HCT116 (cell line): ENCODE measurements around the gene SUDS3. TPM values are rescaled to one million over a fixed set of nuclear protein-coding genes. Genes with fewer than 3 reads are reported as not detected.

Source experiments
- ATAC-seq: fragments of 200-7000 bp; cut with Tn5 transposase; 2 replicates; pipeline ENCODE4 v1.9.1; 2020; ENCODE audit warnings: mild to moderate bottlenecking, moderate library complexity
- BruUV-seq: library from RNA; stranded (reverse); fragments of 400-500 nt; replicated peaks from 2 replicates; lab custom pipeline; 2021; lab: Mats Ljungman, UMichigan
- CTCF ChIA-PET: fragments of 300-600 bp; sonication (Branson Sonifier 250); formaldehyde crosslinking; loops from one replicate; lab custom pipeline; 2021; ENCODE audit warnings: antibody characterized with exemption; lab: Charles Lee
- POLR2A ChIA-PET: fragments of 300-600, 350-600 bp; sonication (Branson Sonifier 250); formaldehyde crosslinking; loops from one replicate; lab custom pipeline; 2021; ENCODE audit warnings: antibody characterized with exemption; lab: Charles Lee
- RAD21 ChIA-PET, 2 experiments: fragments of 300-600 bp; sonication (Branson Sonifier 250); formaldehyde crosslinking; loops; one replicate each; lab custom pipeline; 2023; ENCODE audit warnings: low total read pairs in 2 of 2; ENCODE audit not compliant: uncharacterized antibody in 2 of 2, unreplicated experiment in 2 of 2, low non-redundant PET in 1 of 2; lab: Charles Lee
- DNase-seq: peaks from one replicate; pipeline ENCODE4 v3.0.0-alpha.2; 2010; ENCODE audit warnings: low read depth, low spot score
- H2AFZ ChIP-seq: fragments of 200-600 bp; shearing (Covaris generic), sonication (generic); 2 replicates; pipeline ENCODE4 v1.6.1; 2017; ENCODE audit warnings: low read depth, mixed run types, mixed read lengths, antibody characterized with exemption, low read length; ENCODE audit not compliant: poor library complexity, severe bottlenecking
- H3K27ac ChIP-seq: 2 replicates; pipeline ENCODE4 v1.5.1; 2012; ENCODE audit warnings: low read depth, low read length
- H3K27me3 ChIP-seq: fragments of 200-600 bp; sonication (generic); 2 replicates; pipeline ENCODE4 v1.6.1; 2016; ENCODE audit warnings: mixed run types, low read length, mixed read lengths; ENCODE audit not compliant: insufficient read depth
- H3K36me3 ChIP-seq, 2 experiments: fragments of 200-500 bp in 1 of 2; fragments of 200-600 bp in 1 of 2; sonication (Bioruptor generic) in 1 of 2; sonication (generic) in 1 of 2; 2 replicates each; pipeline versions ENCODE4 v1.5.1 to v1.6.1; 2014 to 2016; ENCODE audit warnings: low read length in 2 of 2, inconsistent platforms in 1 of 2, mixed read lengths in 1 of 2, mixed run types in 1 of 2; ENCODE audit not compliant: insufficient read depth in 2 of 2, control insufficient read depth in 1 of 2
- H3K4me1 ChIP-seq, 2 experiments: fragments of 200-600 bp in 1 of 2; sonication (generic) in 1 of 2; 2 replicates each; pipeline versions ENCODE4 v1.5.1 to v1.6.1; 2012 to 2017; ENCODE audit warnings: low read length in 2 of 2, inconsistent platforms in 1 of 2, mild to moderate bottlenecking in 1 of 2, mixed read lengths in 1 of 2, mixed run types in 1 of 2, moderate library complexity in 1 of 2; ENCODE audit not compliant: insufficient read depth in 2 of 2, control insufficient read depth in 1 of 2
- H3K4me2 ChIP-seq: fragments of 200-600 bp; sonication (generic); 2 replicates; pipeline ENCODE4 v1.6.1; 2017; ENCODE audit warnings: mixed run types, low read length, mixed read lengths
- H3K4me3 ChIP-seq, 2 experiments: fragments of 200-600 bp in 1 of 2; sonication (generic) in 1 of 2; replicated peaks in 1 of 2; 2 replicates each; pipeline ENCODE4 v1.5.1; 2011 to 2016; ENCODE audit warnings: low read length in 2 of 2, control low read depth in 1 of 2, low read depth in 1 of 2, mild to moderate bottlenecking in 1 of 2, mixed read lengths in 1 of 2, mixed run types in 1 of 2
- H3K79me2 ChIP-seq: fragments of 200-600 bp; sonication (generic); 2 replicates; pipeline ENCODE4 v1.6.1; 2017; ENCODE audit warnings: mild to moderate bottlenecking, mixed run types, low read length, moderate library complexity, mixed read lengths; ENCODE audit not compliant: insufficient read depth
- H3K9ac ChIP-seq: fragments of 200-600 bp; sonication (generic); 2 replicates; pipeline ENCODE4 v1.6.1; 2016; ENCODE audit warnings: low read length, mixed read lengths
- H3K9me2 ChIP-seq: fragments of 200-600 bp; sonication (generic), shearing (Covaris generic); 2 replicates; pipeline ENCODE4 v1.6.1; 2017; ENCODE audit warnings: mixed run types, mild to moderate bottlenecking, moderate library complexity; ENCODE audit not compliant: insufficient read depth
- H3K9me3 ChIP-seq, 2 experiments: fragments of 200-500 bp in 1 of 2; fragments of 200-600 bp in 1 of 2; sonication (Bioruptor generic) in 1 of 2; sonication (generic) in 1 of 2; 2 replicates each; pipeline ENCODE4 v1.6.1; 2014 to 2017; ENCODE audit warnings: low read length in 2 of 2, mixed read lengths in 2 of 2, inconsistent platforms in 1 of 2, low read depth in 1 of 2, mild to moderate bottlenecking in 1 of 2, mixed run types in 1 of 2, moderate library complexity in 1 of 2; ENCODE audit not compliant: control insufficient read depth in 1 of 2, insufficient read depth in 1 of 2
- H4K20me1 ChIP-seq: fragments of 200-600 bp; sonication (generic), shearing (Covaris generic); 2 replicates; pipeline ENCODE4 v1.6.1; 2017; ENCODE audit warnings: mixed run types, mild to moderate bottlenecking, moderate library complexity; ENCODE audit not compliant: insufficient read depth
- CBX3 ChIP-seq: IDR thresholded peaks from 2 replicates; pipeline ENCODE4 v1.6.1; 2012; ENCODE audit warnings: low read depth
- CTCF ChIP-seq, 3 experiments: fragments of 200-600 bp in 1 of 3; sonication (generic) in 1 of 3; IDR thresholded peaks in 2 of 3; conservative IDR thresholded peaks in 1 of 3; 2 replicates each; pipeline ENCODE4 v1.5.1; 2012 to 2017; ENCODE audit warnings: low read depth in 2 of 3, low read length in 2 of 3, antibody characterized with exemption in 1 of 3, borderline replicate concordance in 1 of 3, control low read depth in 1 of 3, mild to moderate bottlenecking in 1 of 3, mixed read lengths in 1 of 3, mixed run types in 1 of 3, moderate library complexity in 1 of 3; ENCODE audit not compliant: insufficient read depth in 1 of 3
- FOSL1 ChIP-seq: IDR thresholded peaks from 2 replicates; pipeline ENCODE4 v1.6.1; 2012; ENCODE audit warnings: low read depth
- JUND ChIP-seq: IDR thresholded peaks from 2 replicates; pipeline ENCODE4 v1.6.1; 2012
- SP1 ChIP-seq: IDR thresholded peaks from 2 replicates; pipeline ENCODE4 v1.6.1; 2012; ENCODE audit warnings: low read depth
- SRF ChIP-seq: IDR thresholded peaks from 2 replicates; pipeline ENCODE4 v1.6.1; 2012; ENCODE audit warnings: low read depth
- TCF7L2 ChIP-seq: IDR thresholded peaks from 2 replicates; pipeline ENCODE4 v1.7.0; 2011; ENCODE audit warnings: borderline replicate concordance, inconsistent platforms; ENCODE audit not compliant: insufficient read depth, insufficient read length; ENCODE audit errors: extremely low read depth
- YY1 ChIP-seq: IDR thresholded peaks from 2 replicates; pipeline ENCODE4 v1.6.1; 2011; ENCODE audit warnings: low read length, low read depth, moderate library complexity, mild to moderate bottlenecking; ENCODE audit not compliant: insufficient replicate concordance; ENCODE audit errors: extremely low read depth
- ZNF274 ChIP-seq: fragments of 200-500 bp; sonication (Bioruptor generic); IDR thresholded peaks from 2 replicates; pipeline ENCODE4 v1.6.1; 2014; ENCODE audit warnings: mild to moderate bottlenecking, low read depth, low read length, inconsistent platforms
- intact Hi-C: fragments of 100-400 bp; cut with micrococcal nuclease; formaldehyde crosslinking; loops from 2 replicates; pipeline ENCODE4 v1.10.0; 2022
- total RNA-seq: library from RNA; stranded (reverse); gene quantifications from one replicate; pipeline ENCODE4 v1.2.1, GENCODE V29; 2021; ENCODE audit not compliant: unreplicated experiment
- TF ChIP-seq, protein P1 (sequence below): IDR thresholded peaks from 2 replicates; pipeline ENCODE4 v1.6.1; 2012
- TF ChIP-seq, protein P2 (sequence below): IDR thresholded peaks from 2 replicates; pipeline ENCODE4 v1.6.1; 2012; ENCODE audit warnings: low read depth

SUDS3 gene
- total RNA-seq, 1 experiment from 2014 or later: 32.3 TPM

DNA sequence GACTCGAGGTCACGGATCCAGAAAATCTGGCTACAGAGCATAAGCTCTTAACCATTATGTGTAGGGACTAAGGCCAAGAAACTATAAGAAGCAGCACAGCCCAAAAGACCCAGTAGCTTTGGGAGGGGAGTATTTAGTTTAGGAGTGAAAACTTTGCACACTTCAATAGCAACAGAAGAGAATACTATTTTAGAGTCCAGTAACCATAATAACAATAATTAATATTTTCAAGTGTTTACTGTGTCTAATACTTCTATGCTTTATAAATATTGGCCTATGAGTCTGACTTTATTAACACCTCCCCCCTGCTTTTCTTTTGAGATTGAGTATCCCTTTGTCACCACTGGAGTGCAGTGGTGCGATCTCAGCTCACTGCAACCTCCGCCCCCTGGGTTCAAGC is 82.8 kb downstream of the SUDS3 start:
- Histone ChIP-seq H3K9me3 (no peaks in the 10 kb centered on the region), H3K4me2 (no peak overlapping the region), H3K4me3 (no peak overlapping the region), H4K20me1 (no peaks in the 10 kb centered on the region), H3K27me3 (no peaks in the 10 kb centered on the region)
- DNase-seq: no peak
- ATAC-seq: no peak
- POLR2A ChIA-PET: no interaction called here
- no peak for TF ChIP-seq CTCF (IDR thresholded peaks at IDR 0.05 in 2 of 3, conservative IDR thresholded peaks at IDR 0.05 in 1 of 3; ENCODE audit: borderline replicate concordance in 1 of 3, insufficient read depth in 1 of 3, low read depth in 2 of 3, low read length in 2 of 3)
- TF ChIP-seq, protein P1, sequence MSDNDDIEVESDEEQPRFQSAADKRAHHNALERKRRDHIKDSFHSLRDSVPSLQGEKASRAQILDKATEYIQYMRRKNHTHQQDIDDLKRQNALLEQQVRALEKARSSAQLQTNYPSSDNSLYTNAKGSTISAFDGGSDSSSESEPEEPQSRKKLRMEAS: no peak
- TF ChIP-seq JUND: no peak
- no peak for TF ChIP-seq FOSL1
- no peak for TF ChIP-seq SRF
- TF ChIP-seq YY1: no peak
- TF ChIP-seq CBX3: no peak
- no peak for TF ChIP-seq SP1
- no peak for TF ChIP-seq TCF7L2
- TF ChIP-seq, protein P2, sequence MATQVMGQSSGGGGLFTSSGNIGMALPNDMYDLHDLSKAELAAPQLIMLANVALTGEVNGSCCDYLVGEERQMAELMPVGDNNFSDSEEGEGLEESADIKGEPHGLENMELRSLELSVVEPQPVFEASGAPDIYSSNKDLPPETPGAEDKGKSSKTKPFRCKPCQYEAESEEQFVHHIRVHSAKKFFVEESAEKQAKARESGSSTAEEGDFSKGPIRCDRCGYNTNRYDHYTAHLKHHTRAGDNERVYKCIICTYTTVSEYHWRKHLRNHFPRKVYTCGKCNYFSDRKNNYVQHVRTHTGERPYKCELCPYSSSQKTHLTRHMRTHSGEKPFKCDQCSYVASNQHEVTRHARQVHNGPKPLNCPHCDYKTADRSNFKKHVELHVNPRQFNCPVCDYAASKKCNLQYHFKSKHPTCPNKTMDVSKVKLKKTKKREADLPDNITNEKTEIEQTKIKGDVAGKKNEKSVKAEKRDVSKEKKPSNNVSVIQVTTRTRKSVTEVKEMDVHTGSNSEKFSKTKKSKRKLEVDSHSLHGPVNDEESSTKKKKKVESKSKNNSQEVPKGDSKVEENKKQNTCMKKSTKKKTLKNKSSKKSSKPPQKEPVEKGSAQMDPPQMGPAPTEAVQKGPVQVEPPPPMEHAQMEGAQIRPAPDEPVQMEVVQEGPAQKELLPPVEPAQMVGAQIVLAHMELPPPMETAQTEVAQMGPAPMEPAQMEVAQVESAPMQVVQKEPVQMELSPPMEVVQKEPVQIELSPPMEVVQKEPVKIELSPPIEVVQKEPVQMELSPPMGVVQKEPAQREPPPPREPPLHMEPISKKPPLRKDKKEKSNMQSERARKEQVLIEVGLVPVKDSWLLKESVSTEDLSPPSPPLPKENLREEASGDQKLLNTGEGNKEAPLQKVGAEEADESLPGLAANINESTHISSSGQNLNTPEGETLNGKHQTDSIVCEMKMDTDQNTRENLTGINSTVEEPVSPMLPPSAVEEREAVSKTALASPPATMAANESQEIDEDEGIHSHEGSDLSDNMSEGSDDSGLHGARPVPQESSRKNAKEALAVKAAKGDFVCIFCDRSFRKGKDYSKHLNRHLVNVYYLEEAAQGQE: no peak
- TF ChIP-seq ZNF274: no peak
- TF ChIP-seq, all 23 proteins: peak for 0
- Histone ChIP-seq H3K36me3 (no peaks in the 10 kb centered on the region), H3K79me2 (no peaks in the 10 kb centered on the region), H2AFZ (no peak overlapping the region), H3K4me1 (no peaks in the 10 kb centered on the region), H3K9ac (no peak overlapping the region), H3K9me2 (no peaks in the 10 kb centered on the region), H3K27ac (no peak overlapping the region)
- BruUV-seq: no TSS peak
- ChIA-PET RAD21 (no interaction called here), CTCF (no interaction called here)
- intact Hi-C loops: no loop called here
